ENCODE measurements around the gene MSN. TPM values are rescaled to one million over a fixed set of nuclear protein-coding genes. Genes with fewer than 3 reads are reported as not detected.

The MSN gene
- total and polyA plus RNA-seq, 4 donors = 168 to 399 (median 299) TPM

- Histone ChIP-seq H3K27ac (ENCODE audit: low read depth in 1 of 2, low read length in 1 of 2) (no peak overlapping the region), H3K4me3 (no peak overlapping the region), H3K36me3 (ENCODE audit: control insufficient read depth in 4 of 4, insufficient read depth in 4 of 4, low read length in 4 of 4) (peaks cover 16 to 41% (median 38%) of the 10 kb centered on the region in 4 donors), H3K9me3 (ENCODE audit: control insufficient read depth in 4 of 4, insufficient read depth in 3 of 4, low read length in 3 of 4) (no peaks in the 10 kb centered on the region), H3K9ac (ENCODE audit: insufficient read depth in 1 of 2, low read length in 2 of 2) (no peak overlapping the region), H3K27me3 (ENCODE audit: control insufficient read depth in 3 of 3, insufficient read depth in 3 of 3, low read length in 2 of 3) (no peaks in the 10 kb centered on the region), H3K4me1 (ENCODE audit: control insufficient read depth in 5 of 5, insufficient read depth in 5 of 5, low read length in 5 of 5) (peaks cover 0 to 3% (median 0%) of the 10 kb centered on the region in 5 donors)
- DNase-seq (no peak), ATAC-seq (ENCODE audit: insufficient read depth, low FRiP score) (no peak)
- no peak for TF ChIP-seq CTCF (IDR thresholded peaks at IDR 0.05; ENCODE audit: control extremely low read depth, extremely low read depth)
Measured at GRCh38 chrX:65740909-65741308, 73.5 kb downstream of the MSN start.

GRCh38 chrX:65741823-65742222 lies 74.4 kb downstream of the MSN start:
- Histone ChIP-seq H3K4me1 (ENCODE audit: control insufficient read depth in 5 of 5, insufficient read depth in 5 of 5, low read length in 5 of 5) (peaks cover 0 to 3% (median 0%) of the 10 kb centered on the region in 5 donors), H3K4me3 (no peak overlapping the region), H3K27ac (ENCODE audit: low read depth in 1 of 2, low read length in 1 of 2) (no peak overlapping the region), H3K9ac (ENCODE audit: insufficient read depth in 1 of 2, low read length in 2 of 2) (no peak overlapping the region), H3K27me3 (ENCODE audit: control insufficient read depth in 3 of 3, insufficient read depth in 3 of 3, low read length in 2 of 3) (no peaks in the 10 kb centered on the region), H3K36me3 (ENCODE audit: control insufficient read depth in 4 of 4, insufficient read depth in 4 of 4, low read length in 4 of 4) (peaks cover 16 to 36% (median 33%) of the 10 kb centered on the region in 4 donors), H3K9me3 (ENCODE audit: control insufficient read depth in 4 of 4, insufficient read depth in 3 of 4, low read length in 3 of 4) (no peaks in the 10 kb centered on the region)
- DNase-seq = no peak
- no peak for ATAC-seq (ENCODE audit: insufficient read depth, low FRiP score)
- no peak for TF ChIP-seq CTCF (IDR thresholded peaks at IDR 0.05; ENCODE audit: control extremely low read depth, extremely low read depth)
- WGBS, 2 donors = 74 to 82% methylated on average over 2 of the region's 2 CpGs

- Histone ChIP-seq H3K4me3 (no peak overlapping the region), H3K4me1 (ENCODE audit: control insufficient read depth in 5 of 5, insufficient read depth in 5 of 5, low read length in 5 of 5) (peaks cover 0 to 3% (median 0%) of the 10 kb centered on the region in 5 donors), H3K9ac (ENCODE audit: insufficient read depth in 1 of 2, low read length in 2 of 2) (no peak overlapping the region), H3K9me3 (ENCODE audit: control insufficient read depth in 4 of 4, insufficient read depth in 3 of 4, low read length in 3 of 4) (no peaks in the 10 kb centered on the region), H3K36me3 (ENCODE audit: control insufficient read depth in 4 of 4, insufficient read depth in 4 of 4, low read length in 4 of 4) (peaks cover 5 to 14% (median 9%) of the 10 kb centered on the region in 4 donors), H3K27me3 (ENCODE audit: control insufficient read depth in 3 of 3, insufficient read depth in 3 of 3, low read length in 2 of 3) (no peaks in the 10 kb centered on the region), H3K27ac (ENCODE audit: low read depth in 1 of 2, low read length in 1 of 2) (no peak overlapping the region)
- ATAC-seq (ENCODE audit: insufficient read depth, low FRiP score) (no peak), DNase-seq (peak in 2 of 3 donors; percentile 9 to 49)
- TF ChIP-seq CTCF (IDR thresholded peaks at IDR 0.05; ENCODE audit: control extremely low read depth, extremely low read depth) = no peak
- 23 to 31% methylated on average over 1 of the region's 1 CpG for WGBS, 2 donors
Measured at GRCh38 chrX:65744965-65745364, 77.5 kb downstream of the MSN start.

GRCh38 chrX:65745427-65745826 lies 78.0 kb downstream of the MSN start:
- DNase-seq = no peak
- H3K4me1 ChIP-seq (ENCODE audit: control insufficient read depth in 5 of 5, insufficient read depth in 5 of 5, low read length in 5 of 5) = peaks cover 0 to 3% (median 0%) of the 10 kb centered on the region in 5 donors
- no peaks in the 10 kb centered on the region for H3K9me3 ChIP-seq (ENCODE audit: control insufficient read depth in 4 of 4, insufficient read depth in 3 of 4, low read length in 3 of 4)
- peaks cover 4 to 10% (median 9%) of the 10 kb centered on the region in 4 donors for H3K36me3 ChIP-seq (ENCODE audit: control insufficient read depth in 4 of 4, insufficient read depth in 4 of 4, low read length in 4 of 4)
- no peak overlapping the region for H3K4me3 ChIP-seq
- H3K27ac ChIP-seq (ENCODE audit: low read depth in 1 of 2, low read length in 1 of 2) = no peak overlapping the region
- no peak for TF ChIP-seq CTCF (IDR thresholded peaks at IDR 0.05; ENCODE audit: control extremely low read depth, extremely low read depth)
- H3K9ac ChIP-seq (ENCODE audit: insufficient read depth in 1 of 2, low read length in 2 of 2) = no peak overlapping the region
- WGBS, 2 donors = 20 to 49% methylated on average over 6 of the region's 6 CpGs
- no peak for ATAC-seq (ENCODE audit: insufficient read depth, low FRiP score)
- H3K27me3 ChIP-seq (ENCODE audit: control insufficient read depth in 3 of 3, insufficient read depth in 3 of 3, low read length in 2 of 3) = no peaks in the 10 kb centered on the region

Data from lung (tissue), 12 donors.